Fibroblast of lung (primary cell): ENCODE data around the gene GBF1.

Experiments used
- CTCF ChIP-seq, 2 donors: IDR thresholded peaks in 1 of 2; conservative IDR thresholded peaks in 1 of 2; 1 replicate in 1 of 2; 2 replicates in 1 of 2; pipeline ENCODE4 v1.5.1; 2011 to 2012; ENCODE audit warnings: low read length in 2 of 2, control low read depth in 1 of 2, inconsistent platforms in 1 of 2, low read depth in 1 of 2, mild to moderate bottlenecking in 1 of 2
- EZH2 ChIP-seq: IDR thresholded peaks from 2 replicates; pipeline ENCODE4 v1.5.1; 2012; ENCODE audit warnings: low read length, control low read depth, mild to moderate bottlenecking; ENCODE audit errors: missing control alignments

GRCh38 chr10:102306006-102306405 lies 60.7 kb downstream of the GBF1 start:
- TF ChIP-seq CTCF (conservative IDR thresholded peaks at IDR 0.05 in 1 of 2, IDR thresholded peaks at IDR 0.05 in 1 of 2; ENCODE audit: low read depth in 1 of 2, low read length in 2 of 2) (no peak), EZH2 (no peak)
